HCT116 (cell line): Measurements from ENCODE around the gene DOCK1. TPM values are rescaled to one million over a fixed set of nuclear protein-coding genes. Genes with fewer than 3 reads are reported as not detected.

ENCODE experiments used
- ATAC-seq: fragments of 200-7000 bp; cut with Tn5 transposase; 2 replicates; pipeline ENCODE4 v1.9.1; 2020; ENCODE audit warnings: mild to moderate bottlenecking, moderate library complexity
- BruUV-seq: library from RNA; stranded (reverse); fragments of 400-500 nt; replicated peaks from 2 replicates; lab custom pipeline; 2021; lab: Mats Ljungman, UMichigan
- CTCF ChIA-PET: fragments of 300-600 bp; sonication (Branson Sonifier 250); formaldehyde crosslinking; loops from one replicate; lab custom pipeline; 2021; ENCODE audit warnings: antibody characterized with exemption; lab: Charles Lee
- POLR2A ChIA-PET: fragments of 300-600, 350-600 bp; sonication (Branson Sonifier 250); formaldehyde crosslinking; loops from one replicate; lab custom pipeline; 2021; ENCODE audit warnings: antibody characterized with exemption; lab: Charles Lee
- RAD21 ChIA-PET, 2 experiments: fragments of 300-600 bp; sonication (Branson Sonifier 250); formaldehyde crosslinking; loops; one replicate each; lab custom pipeline; 2023; ENCODE audit warnings: low total read pairs in 2 of 2; ENCODE audit not compliant: uncharacterized antibody in 2 of 2, unreplicated experiment in 2 of 2, low non-redundant PET in 1 of 2; lab: Charles Lee
- DNase-seq: peaks from one replicate; pipeline ENCODE4 v3.0.0-alpha.2; 2010; ENCODE audit warnings: low read depth, low spot score
- H2AFZ ChIP-seq: fragments of 200-600 bp; shearing (Covaris generic), sonication (generic); 2 replicates; pipeline ENCODE4 v1.6.1; 2017; ENCODE audit warnings: low read depth, mixed run types, mixed read lengths, antibody characterized with exemption, low read length; ENCODE audit not compliant: poor library complexity, severe bottlenecking
- H3K27ac ChIP-seq: 2 replicates; pipeline ENCODE4 v1.5.1; 2012; ENCODE audit warnings: low read depth, low read length
- H3K27me3 ChIP-seq: fragments of 200-600 bp; sonication (generic); 2 replicates; pipeline ENCODE4 v1.6.1; 2016; ENCODE audit warnings: mixed run types, low read length, mixed read lengths; ENCODE audit not compliant: insufficient read depth
- H3K36me3 ChIP-seq, 2 experiments: fragments of 200-500 bp in 1 of 2; fragments of 200-600 bp in 1 of 2; sonication (Bioruptor generic) in 1 of 2; sonication (generic) in 1 of 2; 2 replicates each; pipeline versions ENCODE4 v1.5.1 to v1.6.1; 2014 to 2016; ENCODE audit warnings: low read length in 2 of 2, inconsistent platforms in 1 of 2, mixed read lengths in 1 of 2, mixed run types in 1 of 2; ENCODE audit not compliant: insufficient read depth in 2 of 2, control insufficient read depth in 1 of 2
- H3K4me1 ChIP-seq, 2 experiments: fragments of 200-600 bp in 1 of 2; sonication (generic) in 1 of 2; 2 replicates each; pipeline versions ENCODE4 v1.5.1 to v1.6.1; 2012 to 2017; ENCODE audit warnings: low read length in 2 of 2, inconsistent platforms in 1 of 2, mild to moderate bottlenecking in 1 of 2, mixed read lengths in 1 of 2, mixed run types in 1 of 2, moderate library complexity in 1 of 2; ENCODE audit not compliant: insufficient read depth in 2 of 2, control insufficient read depth in 1 of 2
- H3K4me2 ChIP-seq: fragments of 200-600 bp; sonication (generic); 2 replicates; pipeline ENCODE4 v1.6.1; 2017; ENCODE audit warnings: mixed run types, low read length, mixed read lengths
- H3K4me3 ChIP-seq, 2 experiments: fragments of 200-600 bp in 1 of 2; sonication (generic) in 1 of 2; replicated peaks in 1 of 2; 2 replicates each; pipeline ENCODE4 v1.5.1; 2011 to 2016; ENCODE audit warnings: low read length in 2 of 2, control low read depth in 1 of 2, low read depth in 1 of 2, mild to moderate bottlenecking in 1 of 2, mixed read lengths in 1 of 2, mixed run types in 1 of 2
- H3K79me2 ChIP-seq: fragments of 200-600 bp; sonication (generic); 2 replicates; pipeline ENCODE4 v1.6.1; 2017; ENCODE audit warnings: mild to moderate bottlenecking, mixed run types, low read length, moderate library complexity, mixed read lengths; ENCODE audit not compliant: insufficient read depth
- H3K9ac ChIP-seq: fragments of 200-600 bp; sonication (generic); 2 replicates; pipeline ENCODE4 v1.6.1; 2016; ENCODE audit warnings: low read length, mixed read lengths
- H3K9me2 ChIP-seq: fragments of 200-600 bp; sonication (generic), shearing (Covaris generic); 2 replicates; pipeline ENCODE4 v1.6.1; 2017; ENCODE audit warnings: mixed run types, mild to moderate bottlenecking, moderate library complexity; ENCODE audit not compliant: insufficient read depth
- H3K9me3 ChIP-seq, 2 experiments: fragments of 200-500 bp in 1 of 2; fragments of 200-600 bp in 1 of 2; sonication (Bioruptor generic) in 1 of 2; sonication (generic) in 1 of 2; 2 replicates each; pipeline ENCODE4 v1.6.1; 2014 to 2017; ENCODE audit warnings: low read length in 2 of 2, mixed read lengths in 2 of 2, inconsistent platforms in 1 of 2, low read depth in 1 of 2, mild to moderate bottlenecking in 1 of 2, mixed run types in 1 of 2, moderate library complexity in 1 of 2; ENCODE audit not compliant: control insufficient read depth in 1 of 2, insufficient read depth in 1 of 2
- H4K20me1 ChIP-seq: fragments of 200-600 bp; sonication (generic), shearing (Covaris generic); 2 replicates; pipeline ENCODE4 v1.6.1; 2017; ENCODE audit warnings: mixed run types, mild to moderate bottlenecking, moderate library complexity; ENCODE audit not compliant: insufficient read depth
- CBX3 ChIP-seq: IDR thresholded peaks from 2 replicates; pipeline ENCODE4 v1.6.1; 2012; ENCODE audit warnings: low read depth
- CEBPB ChIP-seq: IDR thresholded peaks from 2 replicates; pipeline ENCODE4 v1.6.1; 2012; ENCODE audit warnings: low read depth
- CTCF ChIP-seq, 3 experiments: fragments of 200-600 bp in 1 of 3; sonication (generic) in 1 of 3; IDR thresholded peaks in 2 of 3; conservative IDR thresholded peaks in 1 of 3; 2 replicates each; pipeline ENCODE4 v1.5.1; 2012 to 2017; ENCODE audit warnings: low read depth in 2 of 3, low read length in 2 of 3, antibody characterized with exemption in 1 of 3, borderline replicate concordance in 1 of 3, control low read depth in 1 of 3, mild to moderate bottlenecking in 1 of 3, mixed read lengths in 1 of 3, mixed run types in 1 of 3, moderate library complexity in 1 of 3; ENCODE audit not compliant: insufficient read depth in 1 of 3
- EGR1 ChIP-seq: IDR thresholded peaks from 2 replicates; pipeline ENCODE4 v1.6.1; 2012; ENCODE audit warnings: low read depth
- ELF1 ChIP-seq: IDR thresholded peaks from 2 replicates; pipeline ENCODE4 v1.6.1; 2012; ENCODE audit warnings: low read depth, borderline replicate concordance
- EZH2 ChIP-seq: fragments of 200-600 bp; sonication (generic); IDR thresholded peaks from 2 replicates; pipeline ENCODE4 v1.6.1; 2017; ENCODE audit warnings: antibody characterized with exemption, mixed run types
- FOSL1 ChIP-seq: IDR thresholded peaks from 2 replicates; pipeline ENCODE4 v1.6.1; 2012; ENCODE audit warnings: low read depth
- JUND ChIP-seq: IDR thresholded peaks from 2 replicates; pipeline ENCODE4 v1.6.1; 2012
- POLR2A ChIP-seq: IDR thresholded peaks from 2 replicates; pipeline ENCODE4 v1.7.0; 2011; ENCODE audit warnings: borderline replicate concordance; ENCODE audit not compliant: insufficient read depth, insufficient read length; ENCODE audit errors: extremely low read depth
- RAD21 ChIP-seq: IDR thresholded peaks from 2 replicates; pipeline ENCODE4 v1.6.1; 2012; ENCODE audit warnings: low read depth, mild to moderate bottlenecking
- SIN3A ChIP-seq: IDR thresholded peaks from 2 replicates; pipeline ENCODE4 v1.6.1; 2012; ENCODE audit warnings: low read depth
- SP1 ChIP-seq: IDR thresholded peaks from 2 replicates; pipeline ENCODE4 v1.6.1; 2012; ENCODE audit warnings: low read depth
- SRF ChIP-seq: IDR thresholded peaks from 2 replicates; pipeline ENCODE4 v1.6.1; 2012; ENCODE audit warnings: low read depth
- TCF7L2 ChIP-seq: IDR thresholded peaks from 2 replicates; pipeline ENCODE4 v1.7.0; 2011; ENCODE audit warnings: borderline replicate concordance, inconsistent platforms; ENCODE audit not compliant: insufficient read depth, insufficient read length; ENCODE audit errors: extremely low read depth
- YY1 ChIP-seq: IDR thresholded peaks from 2 replicates; pipeline ENCODE4 v1.6.1; 2011; ENCODE audit warnings: low read length, low read depth, moderate library complexity, mild to moderate bottlenecking; ENCODE audit not compliant: insufficient replicate concordance; ENCODE audit errors: extremely low read depth
- ZFX ChIP-seq: fragments of 450-650 bp; IDR thresholded peaks from 2 replicates; pipeline ENCODE4 v1.6.1; 2017
- ZNF274 ChIP-seq: fragments of 200-500 bp; sonication (Bioruptor generic); IDR thresholded peaks from 2 replicates; pipeline ENCODE4 v1.6.1; 2014; ENCODE audit warnings: mild to moderate bottlenecking, low read depth, low read length, inconsistent platforms
- intact Hi-C: fragments of 100-400 bp; cut with micrococcal nuclease; formaldehyde crosslinking; loops from 2 replicates; pipeline ENCODE4 v1.10.0; 2022
- total RNA-seq: library from RNA; stranded (reverse); gene quantifications from one replicate; pipeline ENCODE4 v1.2.1, GENCODE V29; 2021; ENCODE audit not compliant: unreplicated experiment
- TF ChIP-seq, protein P1 (sequence below): IDR thresholded peaks from 2 replicates; pipeline ENCODE4 v1.6.1; 2012
- TF ChIP-seq, protein P2 (sequence below): IDR thresholded peaks from 2 replicates; pipeline ENCODE4 v1.6.1; 2012
- TF ChIP-seq, protein P3 (sequence below): IDR thresholded peaks from 2 replicates; pipeline ENCODE4 v1.6.1; 2011; ENCODE audit warnings: mild to moderate bottlenecking, low read length, moderate library complexity; ENCODE audit not compliant: insufficient replicate concordance; ENCODE audit errors: extremely low read depth

Gene DOCK1
- total RNA-seq, 1 experiment from 2014 or later, result 46.5 TPM

DNA sequence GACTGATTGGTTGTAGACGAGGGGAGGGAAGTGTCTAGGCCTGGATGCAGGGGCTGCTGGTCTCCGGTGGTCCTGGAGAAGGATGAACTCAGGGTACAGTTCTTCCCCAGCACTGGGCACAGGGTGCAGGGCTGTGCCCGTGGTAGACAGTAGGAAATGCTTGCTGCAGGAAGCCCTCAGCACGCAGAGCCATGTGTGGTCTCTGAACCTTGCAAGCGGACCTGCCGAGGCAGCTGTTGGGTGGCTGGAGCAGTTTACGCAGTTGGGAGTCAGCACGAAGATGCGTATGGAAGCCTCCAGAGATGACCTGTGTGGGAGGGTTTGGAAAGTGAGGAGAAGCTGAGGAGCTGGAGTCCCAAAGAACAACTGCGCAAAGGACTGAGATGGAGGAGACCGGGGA, 39.0 kb downstream of the DOCK1 start:
- TF ChIP-seq ZNF274, result no peak
- no peak for TF ChIP-seq ELF1
- no peak for TF ChIP-seq EZH2
- no peak for TF ChIP-seq CEBPB
- no peak for TF ChIP-seq FOSL1
- TF ChIP-seq SIN3A, result no peak
- no peak for TF ChIP-seq TCF7L2
- TF ChIP-seq EGR1, result no peak
- TF ChIP-seq POLR2A, result no peak
- TF ChIP-seq SRF, result no peak
- TF ChIP-seq SP1, result no peak
- TF ChIP-seq CTCF (IDR thresholded peaks at IDR 0.05 in 2 of 3, conservative IDR thresholded peaks at IDR 0.05 in 1 of 3; ENCODE audit: borderline replicate concordance in 1 of 3, insufficient read depth in 1 of 3, low read depth in 2 of 3, low read length in 2 of 3), result no peak
- TF ChIP-seq, protein P1, sequence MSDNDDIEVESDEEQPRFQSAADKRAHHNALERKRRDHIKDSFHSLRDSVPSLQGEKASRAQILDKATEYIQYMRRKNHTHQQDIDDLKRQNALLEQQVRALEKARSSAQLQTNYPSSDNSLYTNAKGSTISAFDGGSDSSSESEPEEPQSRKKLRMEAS, result no peak
- no peak for TF ChIP-seq JUND
- no peak for TF ChIP-seq YY1
- no peak for TF ChIP-seq ZFX
- TF ChIP-seq RAD21, result no peak
- TF ChIP-seq, protein P2, sequence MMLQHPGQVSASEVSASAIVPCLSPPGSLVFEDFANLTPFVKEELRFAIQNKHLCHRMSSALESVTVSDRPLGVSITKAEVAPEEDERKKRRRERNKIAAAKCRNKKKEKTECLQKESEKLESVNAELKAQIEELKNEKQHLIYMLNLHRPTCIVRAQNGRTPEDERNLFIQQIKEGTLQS, result no peak
- no peak for TF ChIP-seq CBX3
- TF ChIP-seq, protein P3, sequence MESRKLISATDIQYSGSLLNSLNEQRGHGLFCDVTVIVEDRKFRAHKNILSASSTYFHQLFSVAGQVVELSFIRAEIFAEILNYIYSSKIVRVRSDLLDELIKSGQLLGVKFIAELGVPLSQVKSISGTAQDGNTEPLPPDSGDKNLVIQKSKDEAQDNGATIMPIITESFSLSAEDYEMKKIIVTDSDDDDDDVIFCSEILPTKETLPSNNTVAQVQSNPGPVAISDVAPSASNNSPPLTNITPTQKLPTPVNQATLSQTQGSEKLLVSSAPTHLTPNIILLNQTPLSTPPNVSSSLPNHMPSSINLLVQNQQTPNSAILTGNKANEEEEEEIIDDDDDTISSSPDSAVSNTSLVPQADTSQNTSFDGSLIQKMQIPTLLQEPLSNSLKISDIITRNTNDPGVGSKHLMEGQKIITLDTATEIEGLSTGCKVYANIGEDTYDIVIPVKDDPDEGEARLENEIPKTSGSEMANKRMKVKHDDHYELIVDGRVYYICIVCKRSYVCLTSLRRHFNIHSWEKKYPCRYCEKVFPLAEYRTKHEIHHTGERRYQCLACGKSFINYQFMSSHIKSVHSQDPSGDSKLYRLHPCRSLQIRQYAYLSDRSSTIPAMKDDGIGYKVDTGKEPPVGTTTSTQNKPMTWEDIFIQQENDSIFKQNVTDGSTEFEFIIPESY, result no peak
- no peaks in the 10 kb centered on the region for H3K9me2 ChIP-seq
- intact Hi-C loops, result no loop called here
- H3K4me3 ChIP-seq, result no peak overlapping the region
- ChIA-PET RAD21 (no interaction called here), POLR2A (no interaction called here), CTCF (no interaction called here)
- peaks cover 77% of the 10 kb centered on the region for H3K79me2 ChIP-seq
- no peaks in the 10 kb centered on the region for H4K20me1 ChIP-seq
- H3K27me3 ChIP-seq, result no peaks in the 10 kb centered on the region
- H3K4me2 ChIP-seq, result no peak overlapping the region
- no peak overlapping the region for H3K9ac ChIP-seq
- no peak for DNase-seq
- H3K27ac ChIP-seq, result no peak overlapping the region
- no peak overlapping the region for H2AFZ ChIP-seq
- no TSS peak for BruUV-seq
- H3K4me1 ChIP-seq, result peaks cover 0 to 4% of the 10 kb centered on the region in 2 experiments; a peak in 1 of 4 replicates
- peaks cover 0 to 19% of the 10 kb centered on the region in 2 experiments; a peak in 1 of 4 replicates for H3K9me3 ChIP-seq
- H3K36me3 ChIP-seq, result no peaks in the 10 kb centered on the region
- ATAC-seq, result no peak
